ENCODE results near the gene ANKRD2. TPM values are rescaled to one million over a fixed set of nuclear protein-coding genes. Genes with fewer than 3 reads are reported as not detected.

ANKRD2 gene
- total RNA-seq, 1 donor from 2014 or later = 0.26 TPM

DNA sequence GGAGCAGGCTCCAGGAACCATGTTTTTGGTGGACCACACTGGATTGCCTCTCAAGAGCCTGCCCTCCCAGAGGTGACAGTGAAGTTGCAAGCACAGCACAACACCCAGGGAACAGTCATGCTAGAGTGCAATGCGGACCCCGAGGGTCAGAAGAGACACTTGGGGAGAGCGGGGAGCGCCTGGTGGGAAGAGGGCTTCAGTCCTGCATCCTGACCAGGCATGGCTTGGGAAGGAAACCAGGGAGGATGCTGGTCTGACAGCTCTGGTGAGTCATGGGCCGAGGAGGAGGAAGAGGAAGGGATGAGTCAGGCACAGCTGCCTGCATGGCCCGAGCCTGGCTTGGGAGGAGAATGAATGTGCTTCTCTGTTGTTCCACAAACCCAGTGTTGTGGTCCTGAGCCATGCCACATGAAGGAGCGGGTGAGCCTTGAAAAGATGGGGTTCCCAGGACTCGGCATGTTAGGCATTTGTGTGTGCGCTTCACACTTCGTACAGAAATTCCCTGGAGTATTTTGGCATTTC is 29.5 kb upstream of the ANKRD2 start:
- Histone ChIP-seq H3K27me3 (ENCODE audit: control insufficient read depth, insufficient read depth, low read length) (no peaks in the 10 kb centered on the region), H3K36me3 (ENCODE audit: control insufficient read depth, insufficient read depth, low read length) (no peaks in the 10 kb centered on the region), H3K4me3 (ENCODE audit: low read depth, low read length) (no peak overlapping the region)
- peak; percentile 95 for DNase-seq (ENCODE audit: low read depth)
- TF ChIP-seq, protein P1, sequence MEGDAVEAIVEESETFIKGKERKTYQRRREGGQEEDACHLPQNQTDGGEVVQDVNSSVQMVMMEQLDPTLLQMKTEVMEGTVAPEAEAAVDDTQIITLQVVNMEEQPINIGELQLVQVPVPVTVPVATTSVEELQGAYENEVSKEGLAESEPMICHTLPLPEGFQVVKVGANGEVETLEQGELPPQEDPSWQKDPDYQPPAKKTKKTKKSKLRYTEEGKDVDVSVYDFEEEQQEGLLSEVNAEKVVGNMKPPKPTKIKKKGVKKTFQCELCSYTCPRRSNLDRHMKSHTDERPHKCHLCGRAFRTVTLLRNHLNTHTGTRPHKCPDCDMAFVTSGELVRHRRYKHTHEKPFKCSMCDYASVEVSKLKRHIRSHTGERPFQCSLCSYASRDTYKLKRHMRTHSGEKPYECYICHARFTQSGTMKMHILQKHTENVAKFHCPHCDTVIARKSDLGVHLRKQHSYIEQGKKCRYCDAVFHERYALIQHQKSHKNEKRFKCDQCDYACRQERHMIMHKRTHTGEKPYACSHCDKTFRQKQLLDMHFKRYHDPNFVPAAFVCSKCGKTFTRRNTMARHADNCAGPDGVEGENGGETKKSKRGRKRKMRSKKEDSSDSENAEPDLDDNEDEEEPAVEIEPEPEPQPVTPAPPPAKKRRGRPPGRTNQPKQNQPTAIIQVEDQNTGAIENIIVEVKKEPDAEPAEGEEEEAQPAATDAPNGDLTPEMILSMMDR (IDR thresholded peaks at IDR 0.05; ENCODE audit: insufficient read depth, low read length, severe bottlenecking) = no peak
- FAIRE-seq = peak; percentile 98

DNA sequence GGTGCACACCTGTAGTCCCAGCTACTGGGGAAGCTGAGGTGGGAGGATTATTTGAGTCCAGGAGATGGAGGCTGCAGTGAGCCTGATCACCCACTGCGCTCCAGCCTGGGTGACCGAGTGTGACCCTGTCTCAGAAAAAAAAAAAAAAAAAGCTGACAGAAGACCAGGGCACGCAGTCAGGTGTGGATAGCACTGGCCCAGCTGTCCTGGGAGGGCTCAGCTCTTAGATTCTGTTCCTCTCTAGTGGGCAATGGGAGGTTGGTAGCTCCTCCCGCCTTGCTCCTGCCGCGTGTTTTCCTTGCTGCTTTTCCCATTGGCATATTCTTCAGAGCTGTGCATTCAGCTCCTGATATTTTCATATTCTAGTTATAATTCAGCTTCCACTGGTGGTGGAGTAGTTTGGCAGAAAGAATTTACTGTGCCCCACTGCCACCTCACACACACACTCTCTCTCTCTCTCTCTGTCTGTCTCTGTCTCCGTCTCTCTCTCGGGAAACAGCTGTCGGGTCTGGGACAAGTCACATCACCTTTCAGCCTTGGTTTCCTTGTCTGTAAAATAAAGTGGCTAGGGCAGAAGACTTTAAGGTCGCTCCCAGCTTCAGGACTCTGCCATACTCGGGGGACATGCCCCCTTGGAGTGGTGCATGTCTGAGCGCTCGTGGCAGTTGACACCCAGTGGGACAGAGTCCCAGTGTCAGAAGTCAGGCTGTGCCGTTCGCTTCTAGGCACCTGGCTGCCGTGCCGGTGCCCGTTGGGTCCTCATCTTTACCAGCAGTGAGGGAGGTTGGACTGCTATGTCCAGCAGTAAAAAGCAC is 25.9 kb upstream of the ANKRD2 start:
- H3K36me3 ChIP-seq (ENCODE audit: control insufficient read depth, insufficient read depth, low read length) = no peaks in the 10 kb centered on the region
- FAIRE-seq (no peak), DNase-seq (ENCODE audit: low read depth) (no peak)
- H3K27me3 ChIP-seq (ENCODE audit: control insufficient read depth, insufficient read depth, low read length) = no peaks in the 10 kb centered on the region
- TF ChIP-seq, protein P1 (IDR thresholded peaks at IDR 0.05; ENCODE audit: insufficient read depth, low read length, severe bottlenecking) = no peak
- no peak overlapping the region for H3K4me3 ChIP-seq (ENCODE audit: low read depth, low read length)

GRCh38 chr10:97547271-97547600 is 25.3 kb upstream of the ANKRD2 start:
- FAIRE-seq = no peak
- H3K27me3 ChIP-seq (ENCODE audit: control insufficient read depth, insufficient read depth, low read length) = no peaks in the 10 kb centered on the region
- DNase-seq (ENCODE audit: low read depth) = no peak
- no peaks in the 10 kb centered on the region for H3K36me3 ChIP-seq (ENCODE audit: control insufficient read depth, insufficient read depth, low read length)
- H3K4me3 ChIP-seq (ENCODE audit: low read depth, low read length) = no peak overlapping the region
- TF ChIP-seq, protein P1 (IDR thresholded peaks at IDR 0.05; ENCODE audit: insufficient read depth, low read length, severe bottlenecking) = no peak

- Histone ChIP-seq H3K27me3 (ENCODE audit: control insufficient read depth, insufficient read depth, low read length) (no peaks in the 10 kb centered on the region), H3K36me3 (ENCODE audit: control insufficient read depth, insufficient read depth, low read length) (no peaks in the 10 kb centered on the region), H3K4me3 (ENCODE audit: low read depth, low read length) (no peak overlapping the region)
- TF ChIP-seq, protein P1 (IDR thresholded peaks at IDR 0.05; ENCODE audit: insufficient read depth, low read length, severe bottlenecking) = no peak
- FAIRE-seq (no peak), DNase-seq (ENCODE audit: low read depth) (no peak)
Observed at GRCh38 chr10:97547962-97548361, 24.6 kb upstream of the ANKRD2 start.

- DNase-seq (ENCODE audit: low read depth) (no peak), FAIRE-seq (no peak)
- no peaks in the 10 kb centered on the region for H3K27me3 ChIP-seq (ENCODE audit: control insufficient read depth, insufficient read depth, low read length)
- no peak overlapping the region for H3K4me3 ChIP-seq (ENCODE audit: low read depth, low read length)
- TF ChIP-seq, protein P1 (IDR thresholded peaks at IDR 0.05; ENCODE audit: insufficient read depth, low read length, severe bottlenecking) = no peak
- no peaks in the 10 kb centered on the region for H3K36me3 ChIP-seq (ENCODE audit: control insufficient read depth, insufficient read depth, low read length)
Observed at GRCh38 chr10:97548828-97549455, 23.6 kb upstream of the ANKRD2 start.
